Loucy (cell line): ENCODE results near the gene NR2F1-AS1.
"Not testable (repeated sequence)": the region's sequence is repeated elsewhere in the genome, so short reads cannot be mapped to it uniquely, and the experiment has no call there.

Experiments used
- H2AFZ ChIP-seq: fragments of 200-600 bp; sonication (generic); 2 replicates; pipeline ENCODE4 v1.6.0; 2016; ENCODE audit warnings: antibody characterized with exemption, mild to moderate bottlenecking, low read length, moderate library complexity
- H3F3A ChIP-seq: fragments of 200-600 bp; 2 replicates; pipeline ENCODE4 v1.6.0; 2016; ENCODE audit warnings: antibody characterized with exemption, low read depth, mild to moderate bottlenecking
- H3K27me3 ChIP-seq: fragments of 200-600 bp; sonication (generic); 2 replicates; pipeline ENCODE4 v1.6.1; 2014; ENCODE audit warnings: low read length, mild to moderate bottlenecking; ENCODE audit not compliant: insufficient read depth, poor library complexity, severe bottlenecking
- H3K36me3 ChIP-seq: fragments of 200-600 bp; sonication (generic); 2 replicates; pipeline ENCODE4 v1.6.1; 2016; ENCODE audit warnings: low read length; ENCODE audit not compliant: insufficient read depth
- H3K4me1 ChIP-seq: fragments of 200-600 bp; sonication (generic); 2 replicates; pipeline ENCODE4 v1.5.1; 2014; ENCODE audit warnings: low read length, mild to moderate bottlenecking; ENCODE audit not compliant: insufficient read depth, poor library complexity, severe bottlenecking
- H3K4me2 ChIP-seq: fragments of 200-600 bp; sonication (generic); 2 replicates; pipeline ENCODE4 v1.6.0; 2014; ENCODE audit warnings: antibody characterized with exemption, low read length, low read depth, mild to moderate bottlenecking; ENCODE audit not compliant: poor library complexity, severe bottlenecking
- H3K4me3 ChIP-seq: fragments of 200-600 bp; sonication (generic); 2 replicates; pipeline ENCODE4 v1.5.1; 2014; ENCODE audit warnings: low read length, mild to moderate bottlenecking, mixed read lengths; ENCODE audit not compliant: poor library complexity, severe bottlenecking
- H3K79me2 ChIP-seq: fragments of 200-600 bp; sonication (generic); 2 replicates; pipeline ENCODE4 v1.6.1; 2014; ENCODE audit warnings: low read length; ENCODE audit not compliant: insufficient read depth
- H3K9ac ChIP-seq: fragments of 200-600 bp; sonication (generic); 2 replicates; pipeline ENCODE4 v1.6.0; 2014; ENCODE audit warnings: mild to moderate bottlenecking, low read depth, low read length, moderate library complexity; ENCODE audit not compliant: poor library complexity, severe bottlenecking
- H3K9me2 ChIP-seq: fragments of 200-600 bp; sonication (generic); replicated peaks from 2 replicates; pipeline ENCODE4 v1.6.1; 2016; ENCODE audit warnings: low read depth, low read length, mixed read lengths
- H3K9me3 ChIP-seq: fragments of 200-600 bp; sonication (generic); 2 replicates; pipeline ENCODE4 v1.6.1; 2014; ENCODE audit warnings: mild to moderate bottlenecking, antibody characterized with exemption, low read length, low read depth; ENCODE audit not compliant: insufficient read depth
- H4K20me1 ChIP-seq: fragments of 200-600 bp; sonication (generic); 2 replicates; pipeline ENCODE4 v1.6.0; 2014; ENCODE audit warnings: antibody characterized with exemption, low read length, mild to moderate bottlenecking; ENCODE audit not compliant: insufficient read depth, poor library complexity, severe bottlenecking
- EZH2phosphoT487 ChIP-seq: fragments of 200-600 bp; IDR thresholded peaks from 2 replicates; pipeline ENCODE4 v1.6.1; 2018; ENCODE audit warnings: antibody characterized with exemption, mild to moderate bottlenecking, moderate library complexity, borderline replicate concordance
- TF ChIP-seq, protein P1 (sequence below): fragments of 200-600 bp; sonication (generic); conservative IDR thresholded peaks from 2 replicates; pipeline ENCODE4 v1.5.1; 2014; ENCODE audit warnings: mild to moderate bottlenecking, antibody characterized with exemption, low read length

Gene NR2F1-AS1

DNA sequence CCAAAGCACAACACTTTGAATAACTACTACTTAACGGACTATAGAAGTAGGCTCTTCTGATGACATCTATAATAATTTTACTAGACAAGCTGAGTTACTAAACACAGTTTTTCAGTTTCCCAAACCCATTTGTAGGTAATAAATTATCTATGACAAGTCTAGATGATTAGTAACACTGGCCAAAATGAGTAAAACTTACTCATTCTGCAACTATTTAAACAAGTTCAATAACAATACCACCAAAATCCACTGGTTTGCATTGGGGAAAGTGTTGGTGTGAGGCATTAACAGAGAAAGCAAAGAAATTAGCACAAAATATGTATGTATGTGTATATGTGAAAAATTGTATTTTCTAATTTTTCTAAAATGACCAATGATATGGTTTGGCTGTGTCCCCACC lies 119.3 kb downstream of the NR2F1-AS1 start:
- no peaks in the 10 kb centered on the region for H4K20me1 ChIP-seq

DNA sequence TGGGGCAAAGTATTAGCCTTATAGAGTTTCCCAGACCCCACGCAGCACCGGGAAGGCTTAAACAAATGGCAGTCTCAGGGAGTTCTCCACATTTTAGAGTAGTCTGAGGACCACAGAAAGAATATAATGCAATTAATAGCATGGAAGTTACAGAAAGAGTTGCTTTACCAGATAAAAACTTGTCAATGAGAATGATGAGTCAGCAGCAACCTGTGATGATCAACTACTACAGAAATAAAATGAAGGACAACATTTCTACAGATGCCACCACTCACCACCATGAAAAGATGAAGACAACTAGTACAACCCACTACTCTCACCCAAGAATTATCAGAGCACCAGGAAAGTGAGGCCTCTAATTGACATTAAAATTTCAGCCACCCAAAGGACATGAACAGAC lies 120.7 kb downstream of the NR2F1-AS1 start:
- H3K4me1 ChIP-seq, result no peaks in the 10 kb centered on the region
- H3K4me3 ChIP-seq, result no peak overlapping the region
- H2AFZ ChIP-seq, result no peak overlapping the region

More for the DNA sequence above, 119.3 kb downstream of the NR2F1-AS1 start:
- no peak overlapping the region for H2AFZ ChIP-seq
- TF ChIP-seq, protein P1, sequence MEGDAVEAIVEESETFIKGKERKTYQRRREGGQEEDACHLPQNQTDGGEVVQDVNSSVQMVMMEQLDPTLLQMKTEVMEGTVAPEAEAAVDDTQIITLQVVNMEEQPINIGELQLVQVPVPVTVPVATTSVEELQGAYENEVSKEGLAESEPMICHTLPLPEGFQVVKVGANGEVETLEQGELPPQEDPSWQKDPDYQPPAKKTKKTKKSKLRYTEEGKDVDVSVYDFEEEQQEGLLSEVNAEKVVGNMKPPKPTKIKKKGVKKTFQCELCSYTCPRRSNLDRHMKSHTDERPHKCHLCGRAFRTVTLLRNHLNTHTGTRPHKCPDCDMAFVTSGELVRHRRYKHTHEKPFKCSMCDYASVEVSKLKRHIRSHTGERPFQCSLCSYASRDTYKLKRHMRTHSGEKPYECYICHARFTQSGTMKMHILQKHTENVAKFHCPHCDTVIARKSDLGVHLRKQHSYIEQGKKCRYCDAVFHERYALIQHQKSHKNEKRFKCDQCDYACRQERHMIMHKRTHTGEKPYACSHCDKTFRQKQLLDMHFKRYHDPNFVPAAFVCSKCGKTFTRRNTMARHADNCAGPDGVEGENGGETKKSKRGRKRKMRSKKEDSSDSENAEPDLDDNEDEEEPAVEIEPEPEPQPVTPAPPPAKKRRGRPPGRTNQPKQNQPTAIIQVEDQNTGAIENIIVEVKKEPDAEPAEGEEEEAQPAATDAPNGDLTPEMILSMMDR, result no peak
- no peak for TF ChIP-seq EZH2phosphoT487
- H3K4me2 ChIP-seq, result no peak overlapping the region
- no peaks in the 10 kb centered on the region for H3K36me3 ChIP-seq
- no peaks in the 10 kb centered on the region for H3K9me3 ChIP-seq
- H3K9ac ChIP-seq, result no peak overlapping the region
- H3K4me1 ChIP-seq, result no peaks in the 10 kb centered on the region
- no peaks in the 10 kb centered on the region for H3F3A ChIP-seq
- H3K4me3 ChIP-seq, result no peak overlapping the region
- H3K9me2 ChIP-seq, result no peaks in the 10 kb centered on the region
- no peaks in the 10 kb centered on the region for H3K79me2 ChIP-seq
- no peaks in the 10 kb centered on the region for H3K27me3 ChIP-seq

DNA sequence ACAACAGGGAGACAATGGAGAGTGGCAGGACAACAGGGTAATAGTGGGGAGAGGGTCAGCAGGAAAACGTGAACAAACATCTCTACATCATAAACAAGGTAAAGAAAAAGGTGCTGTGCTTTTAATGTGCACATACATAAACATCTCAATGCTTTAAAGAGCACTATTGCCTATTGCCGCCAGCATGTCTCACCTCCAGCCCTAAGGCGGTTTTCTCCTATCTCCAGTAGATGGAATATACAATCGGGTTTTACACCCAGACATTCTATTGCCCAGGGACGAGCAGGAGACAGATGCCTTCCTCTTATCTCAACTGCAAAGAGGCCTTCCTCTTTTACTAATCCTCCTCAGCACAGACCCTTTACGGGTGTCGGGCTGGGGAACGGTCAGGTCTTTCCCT lies 124.2 kb downstream of the NR2F1-AS1 start:
- H3F3A ChIP-seq, H3K9ac ChIP-seq, H3K36me3 ChIP-seq, H3K27me3 ChIP-seq, H3K4me2 ChIP-seq, H2AFZ ChIP-seq, H3K9me2 ChIP-seq, H3K9me3 ChIP-seq, H3K4me3 ChIP-seq, H3K4me1 ChIP-seq, H3K79me2 ChIP-seq, H4K20me1 ChIP-seq: not testable (repeated sequence)

More for the DNA sequence above, 120.7 kb downstream of the NR2F1-AS1 start:
- Histone ChIP-seq H3K4me2 (no peak overlapping the region), H3K79me2 (no peaks in the 10 kb centered on the region), H3K9ac (no peak overlapping the region), H3K9me3 (no peaks in the 10 kb centered on the region), H4K20me1 (no peaks in the 10 kb centered on the region), H3F3A (no peaks in the 10 kb centered on the region), H3K36me3 (no peaks in the 10 kb centered on the region), H3K9me2 (no peaks in the 10 kb centered on the region), H3K27me3 (no peaks in the 10 kb centered on the region)
- no peak for TF ChIP-seq EZH2phosphoT487
- TF ChIP-seq, protein P1, result no peak

- H3K27me3 ChIP-seq, result no peaks in the 10 kb centered on the region
- no peaks in the 10 kb centered on the region for H3F3A ChIP-seq
- H4K20me1 ChIP-seq, result no peaks in the 10 kb centered on the region
- H3K4me1 ChIP-seq, result no peaks in the 10 kb centered on the region
- H3K79me2 ChIP-seq, result no peaks in the 10 kb centered on the region
- no peak overlapping the region for H2AFZ ChIP-seq
- no peak overlapping the region for H3K9ac ChIP-seq
- H3K36me3 ChIP-seq, result no peaks in the 10 kb centered on the region
- H3K9me2 ChIP-seq, result no peaks in the 10 kb centered on the region
- no peak overlapping the region for H3K4me2 ChIP-seq
- H3K4me3 ChIP-seq, result no peak overlapping the region
- H3K9me3 ChIP-seq, result no peaks in the 10 kb centered on the region
- no peak for TF ChIP-seq EZH2phosphoT487
- TF ChIP-seq, protein P1, result no peak
These were observed 126.1 kb downstream of the NR2F1-AS1 start for GRCh38 chr5:93454896-93455295.
